ENCODE results near the gene LUZP2.

DNA sequence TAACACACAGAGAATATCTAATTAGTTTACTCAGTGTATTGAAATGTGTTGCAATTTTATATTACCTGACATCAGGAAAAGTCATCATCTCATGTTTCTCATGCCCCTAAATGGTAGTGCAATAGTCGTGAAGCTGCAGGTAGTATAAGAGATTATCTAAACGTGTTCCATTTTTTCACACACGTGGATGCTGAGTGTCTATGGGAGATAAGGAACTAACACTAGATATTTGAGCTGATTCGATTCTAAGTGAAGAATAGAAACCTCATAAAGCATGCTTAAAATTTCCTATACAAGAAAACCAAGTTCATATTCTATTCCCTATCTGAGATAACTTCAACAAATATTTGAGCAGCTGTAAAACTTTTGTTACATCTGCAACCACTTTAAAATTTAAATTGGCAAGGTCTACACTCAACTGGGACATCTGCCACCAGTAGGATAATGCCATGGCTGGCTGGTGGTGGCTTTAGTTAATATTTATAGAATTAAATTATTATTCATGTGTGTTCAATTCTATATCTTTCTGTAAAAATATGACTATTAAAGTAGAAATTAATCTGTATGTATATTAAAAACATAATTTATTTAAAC, 388.8 kb downstream of the LUZP2 start:
- TF ChIP-seq, protein P1, sequence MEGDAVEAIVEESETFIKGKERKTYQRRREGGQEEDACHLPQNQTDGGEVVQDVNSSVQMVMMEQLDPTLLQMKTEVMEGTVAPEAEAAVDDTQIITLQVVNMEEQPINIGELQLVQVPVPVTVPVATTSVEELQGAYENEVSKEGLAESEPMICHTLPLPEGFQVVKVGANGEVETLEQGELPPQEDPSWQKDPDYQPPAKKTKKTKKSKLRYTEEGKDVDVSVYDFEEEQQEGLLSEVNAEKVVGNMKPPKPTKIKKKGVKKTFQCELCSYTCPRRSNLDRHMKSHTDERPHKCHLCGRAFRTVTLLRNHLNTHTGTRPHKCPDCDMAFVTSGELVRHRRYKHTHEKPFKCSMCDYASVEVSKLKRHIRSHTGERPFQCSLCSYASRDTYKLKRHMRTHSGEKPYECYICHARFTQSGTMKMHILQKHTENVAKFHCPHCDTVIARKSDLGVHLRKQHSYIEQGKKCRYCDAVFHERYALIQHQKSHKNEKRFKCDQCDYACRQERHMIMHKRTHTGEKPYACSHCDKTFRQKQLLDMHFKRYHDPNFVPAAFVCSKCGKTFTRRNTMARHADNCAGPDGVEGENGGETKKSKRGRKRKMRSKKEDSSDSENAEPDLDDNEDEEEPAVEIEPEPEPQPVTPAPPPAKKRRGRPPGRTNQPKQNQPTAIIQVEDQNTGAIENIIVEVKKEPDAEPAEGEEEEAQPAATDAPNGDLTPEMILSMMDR (IDR thresholded peaks at IDR 0.05), result no peak
- TF ChIP-seq POLR2AphosphoS5 (IDR thresholded peaks at IDR 0.05), result no peak
- no peak for TF ChIP-seq POLR2A (IDR thresholded peaks at IDR 0.05)
- no peak for TF ChIP-seq EP300 (IDR thresholded peaks at IDR 0.05)

Measured in gastroesophageal sphincter (tissue), 3 donors.